Measurements from ENCODE around the gene MNT.

The MNT gene

GRCh38 chr17:2364763-2365116, 36.1 kb downstream of the MNT start:
- DNase-seq (ENCODE audit: low read depth in 2 of 2, low spot score in 1 of 2): no peak

- DNase-seq (ENCODE audit: low read depth in 2 of 2, low spot score in 1 of 2): no peak
Observed at GRCh38 chr17:2363851-2364762, 36.8 kb downstream of the MNT start.

- DNase-seq (ENCODE audit: low read depth in 2 of 2, low spot score in 1 of 2): no peak
Observed at GRCh38 chr17:2363318-2363717, 37.5 kb downstream of the MNT start.

- DNase-seq (ENCODE audit: low read depth in 2 of 2, low spot score in 1 of 2): no peak
Observed at GRCh38 chr17:2362881-2363280, 38.0 kb downstream of the MNT start.

- DNase-seq (ENCODE audit: low read depth in 2 of 2, low spot score in 1 of 2): no peak
Observed at GRCh38 chr17:2362416-2362815, 38.4 kb downstream of the MNT start.

GRCh38 chr17:2362016-2362415, 38.8 kb downstream of the MNT start:
- no peak for DNase-seq (ENCODE audit: low read depth in 2 of 2, low spot score in 1 of 2)

- no peak for DNase-seq (ENCODE audit: low read depth in 2 of 2, low spot score in 1 of 2)
Observed at GRCh38 chr17:2361010-2361760, 39.7 kb downstream of the MNT start.

GRCh38 chr17:2357931-2358434, 42.9 kb downstream of the MNT start:
- no peak for DNase-seq (ENCODE audit: low read depth in 2 of 2, low spot score in 1 of 2)

GRCh38 chr17:2357237-2357636, 43.6 kb downstream of the MNT start:
- DNase-seq (ENCODE audit: low read depth in 2 of 2, low spot score in 1 of 2): no peak

- DNase-seq (ENCODE audit: low read depth in 2 of 2, low spot score in 1 of 2): no peak
Observed at GRCh38 chr17:2354311-2354710, 46.5 kb downstream of the MNT start.

GRCh38 chr17:2351269-2351668, 49.6 kb downstream of the MNT start:
- no peak for DNase-seq (ENCODE audit: low read depth in 2 of 2, low spot score in 1 of 2)

- DNase-seq (ENCODE audit: low read depth in 2 of 2, low spot score in 1 of 2): no peak
Observed at GRCh38 chr17:2347805-2348685, 52.8 kb downstream of the MNT start.

GRCh38 chr17:2346475-2346874, 54.4 kb downstream of the MNT start:
- DNase-seq (ENCODE audit: low read depth in 2 of 2, low spot score in 1 of 2): no peak

- no peak for DNase-seq (ENCODE audit: low read depth in 2 of 2, low spot score in 1 of 2)
Observed at GRCh38 chr17:2344528-2344927, 56.3 kb downstream of the MNT start.

GRCh38 chr17:2343421-2343820, 57.4 kb downstream of the MNT start:
- peak in 1 of 2 donors; percentile 25 for DNase-seq (ENCODE audit: low read depth in 2 of 2, low spot score in 1 of 2)

GRCh38 chr17:2338315-2338657, 62.6 kb downstream of the MNT start:
- no peak for DNase-seq (ENCODE audit: low read depth in 2 of 2, low spot score in 1 of 2)

- DNase-seq (ENCODE audit: low read depth in 2 of 2, low spot score in 1 of 2): peak in 1 of 2 donors; percentile 15
Observed at GRCh38 chr17:2337544-2338314, 63.1 kb downstream of the MNT start.

GRCh38 chr17:2336852-2337543, 63.9 kb downstream of the MNT start, which contains the start of gene SGSM2:
SGSM2 (plus strand) TSS chr17:2337501; CDS start chr17:2337689, 188 bp downstream.
- DNase-seq (ENCODE audit: low read depth in 2 of 2, low spot score in 1 of 2): peak; percentile 35 to 40

- DNase-seq (ENCODE audit: low read depth in 2 of 2, low spot score in 1 of 2): peak; percentile 67 to 73
Observed at GRCh38 chr17:2336215-2336851, 64.5 kb downstream of the MNT start, which contains the start of gene TSR1. TSR1 (minus strand) TSS chr17:2336457; CDS start chr17:2336427, 30 bp downstream.

Data from stimulated activated CD8-positive, alpha-beta memory T cell treated with anti-CD3 and anti-CD28 coated beads, Interleukin-4, amount 100 ng/mL, for 1 hour (primary cell).